HFF-Myc (cell line): Measurements from ENCODE around the gene NUFIP2.

Experiments used
- DNase-seq: peaks from one replicate; pipeline ENCODE4 v3.0.0-alpha.2; 2011; ENCODE audit warnings: low read depth; ENCODE audit errors: extremely low read depth
- H3K4me3 ChIP-seq: replicated peaks from 2 replicates; pipeline ENCODE4 v1.5.1; 2011; ENCODE audit warnings: low read depth, mild to moderate bottlenecking, control low read depth, low read length
- TF ChIP-seq, protein P1 (sequence below): IDR thresholded peaks from 2 replicates; pipeline ENCODE4 v1.5.1; 2012; ENCODE audit warnings: mild to moderate bottlenecking, low read depth, low read length, control low read depth; ENCODE audit errors: missing control alignments

The NUFIP2 gene

DNA sequence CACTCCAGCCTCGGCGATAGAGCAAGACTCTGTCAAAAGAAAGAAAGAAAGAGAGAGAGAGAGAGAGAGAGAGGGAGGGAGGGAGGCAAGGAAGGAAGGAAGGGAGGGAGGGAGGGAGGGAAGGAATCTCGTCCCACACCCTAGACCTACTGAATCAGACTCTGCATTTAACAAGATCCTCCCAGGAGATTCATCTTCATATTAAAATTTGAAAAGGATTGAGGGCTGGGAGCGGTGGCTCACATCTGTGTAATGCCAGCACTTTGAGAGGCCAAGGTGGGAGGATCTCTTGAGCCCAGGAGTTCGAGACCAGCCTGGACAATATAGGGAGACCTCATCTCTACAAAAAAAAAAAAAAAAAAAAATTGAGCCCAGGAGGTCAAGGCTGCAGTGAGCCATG is 33.5 kb upstream of the NUFIP2 start:
- TF ChIP-seq, protein P1, sequence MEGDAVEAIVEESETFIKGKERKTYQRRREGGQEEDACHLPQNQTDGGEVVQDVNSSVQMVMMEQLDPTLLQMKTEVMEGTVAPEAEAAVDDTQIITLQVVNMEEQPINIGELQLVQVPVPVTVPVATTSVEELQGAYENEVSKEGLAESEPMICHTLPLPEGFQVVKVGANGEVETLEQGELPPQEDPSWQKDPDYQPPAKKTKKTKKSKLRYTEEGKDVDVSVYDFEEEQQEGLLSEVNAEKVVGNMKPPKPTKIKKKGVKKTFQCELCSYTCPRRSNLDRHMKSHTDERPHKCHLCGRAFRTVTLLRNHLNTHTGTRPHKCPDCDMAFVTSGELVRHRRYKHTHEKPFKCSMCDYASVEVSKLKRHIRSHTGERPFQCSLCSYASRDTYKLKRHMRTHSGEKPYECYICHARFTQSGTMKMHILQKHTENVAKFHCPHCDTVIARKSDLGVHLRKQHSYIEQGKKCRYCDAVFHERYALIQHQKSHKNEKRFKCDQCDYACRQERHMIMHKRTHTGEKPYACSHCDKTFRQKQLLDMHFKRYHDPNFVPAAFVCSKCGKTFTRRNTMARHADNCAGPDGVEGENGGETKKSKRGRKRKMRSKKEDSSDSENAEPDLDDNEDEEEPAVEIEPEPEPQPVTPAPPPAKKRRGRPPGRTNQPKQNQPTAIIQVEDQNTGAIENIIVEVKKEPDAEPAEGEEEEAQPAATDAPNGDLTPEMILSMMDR, result no peak
- DNase-seq, result no peak
- no peak overlapping the region for H3K4me3 ChIP-seq

DNA sequence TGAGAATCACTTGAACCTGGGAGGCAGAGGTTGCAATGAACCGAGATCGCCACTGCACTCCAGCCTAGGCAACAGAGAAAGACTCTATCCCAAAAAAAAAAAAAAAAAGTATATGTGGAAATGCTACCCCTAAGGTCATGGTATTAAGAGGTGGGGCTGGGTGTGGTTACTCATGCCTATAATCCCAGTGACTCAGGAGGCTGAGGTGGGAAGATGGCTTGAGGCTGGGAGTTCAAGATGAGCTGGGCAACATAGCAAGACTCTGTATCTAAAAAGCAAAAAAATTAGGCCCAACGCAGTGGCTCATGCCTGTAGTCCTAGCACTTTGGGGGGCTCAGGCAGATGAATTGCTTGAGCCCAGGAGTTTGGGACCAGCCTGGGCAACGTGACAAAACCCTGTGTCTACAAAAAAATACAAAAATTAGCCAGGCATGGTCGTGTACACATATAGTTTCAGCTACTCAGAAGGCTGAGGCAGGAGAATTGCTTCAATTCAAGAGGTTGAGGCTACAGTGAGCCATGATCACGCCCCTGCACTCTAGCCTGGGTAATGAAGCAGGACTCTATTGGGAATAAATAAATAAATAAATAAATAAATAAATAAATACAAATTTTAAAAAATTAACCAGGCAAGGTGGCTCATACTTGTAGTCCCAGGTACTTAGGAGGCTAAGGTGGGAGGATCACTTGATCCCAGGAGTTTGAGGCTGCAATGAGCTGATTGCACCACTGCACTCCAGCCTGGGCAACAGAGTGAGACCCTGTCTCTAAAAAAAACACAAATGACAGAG is 32.3 kb upstream of the NUFIP2 start:
- TF ChIP-seq, protein P1, result no peak
- DNase-seq, result no peak
- no peak overlapping the region for H3K4me3 ChIP-seq

DNA sequence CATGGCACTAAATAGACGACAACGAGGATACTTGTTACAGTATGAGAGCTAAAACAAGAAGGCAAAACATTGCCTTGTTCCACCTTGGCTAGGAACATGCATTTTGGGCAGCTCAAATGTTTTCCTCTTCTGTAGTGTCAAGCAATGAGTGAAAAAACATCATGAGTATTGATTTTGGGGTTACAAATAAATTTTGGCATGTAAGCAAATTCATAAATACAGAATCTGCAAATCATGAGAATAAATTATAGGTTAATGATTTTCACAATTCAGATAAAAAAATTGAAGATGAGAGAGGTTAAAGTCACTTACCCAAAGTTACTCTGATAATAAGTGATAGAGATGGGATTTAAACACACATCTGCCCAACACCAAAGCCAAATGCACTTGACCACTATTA is 28.4 kb upstream of the NUFIP2 start:
- TF ChIP-seq, protein P1, result no peak
- DNase-seq, result no peak
- no peak overlapping the region for H3K4me3 ChIP-seq

DNA sequence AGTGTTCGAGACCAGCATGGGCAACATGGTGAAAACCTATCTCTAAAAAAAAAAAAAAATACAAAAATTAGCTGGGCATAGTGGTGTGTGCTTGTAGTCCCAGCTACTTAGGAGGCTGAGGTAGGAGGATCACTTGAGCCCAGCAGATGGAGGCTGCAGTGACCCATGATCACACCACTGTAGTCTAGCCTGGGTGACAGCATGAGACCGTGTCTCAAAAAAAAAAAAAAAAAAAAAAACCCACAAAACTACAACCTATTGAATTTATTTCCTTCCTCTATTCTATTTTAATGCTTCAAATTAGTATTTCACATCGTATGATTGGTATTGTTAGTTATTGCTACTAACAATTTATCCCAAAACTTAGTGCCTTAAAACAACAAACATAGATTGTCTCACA is 9.4 kb upstream of the NUFIP2 start:
- no peak for DNase-seq
- TF ChIP-seq, protein P1, result no peak
- H3K4me3 ChIP-seq, result no peak overlapping the region

DNA sequence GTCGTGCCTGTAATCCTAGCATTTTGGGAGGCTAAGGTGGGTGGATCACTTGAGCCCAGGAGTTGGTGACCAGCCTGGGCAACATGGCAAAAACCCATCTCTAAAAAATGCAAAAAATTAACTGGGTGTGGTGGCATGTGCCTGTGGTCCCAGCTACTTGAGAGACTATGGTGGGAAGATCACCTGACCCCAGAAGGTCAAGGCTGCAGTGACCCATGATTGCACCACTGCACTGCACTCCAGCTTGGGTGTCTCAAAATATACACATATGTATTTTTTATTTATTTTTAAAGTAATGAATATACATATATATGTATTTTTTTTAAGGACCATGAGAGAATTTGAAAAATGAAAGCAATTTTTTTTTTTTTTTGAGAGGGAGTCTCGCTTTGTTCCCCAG is 5.1 kb upstream of the NUFIP2 start:
- no peak overlapping the region for H3K4me3 ChIP-seq
- no peak for DNase-seq
- TF ChIP-seq, protein P1, result no peak

DNA sequence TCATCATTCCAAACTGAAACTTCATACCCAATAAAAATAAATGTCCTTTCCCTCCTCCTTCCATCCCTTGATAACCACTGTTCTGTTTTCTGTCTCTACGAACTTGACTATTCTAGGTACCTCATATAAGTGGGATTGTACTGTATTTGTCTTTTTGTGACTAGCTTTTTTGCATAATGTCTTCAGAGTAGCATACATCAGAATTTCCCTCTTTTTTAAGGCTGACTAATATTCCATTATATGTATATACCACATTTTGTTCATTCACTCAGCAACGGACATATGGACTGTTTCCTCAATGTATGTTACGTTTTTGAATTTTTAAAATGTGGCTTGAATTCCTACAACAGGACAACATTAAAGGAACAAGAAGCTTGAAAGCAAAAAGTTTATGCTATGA is 1.5 kb upstream of the NUFIP2 start:
- DNase-seq, result no peak
- TF ChIP-seq, protein P1, result no peak
- H3K4me3 ChIP-seq, result no peak overlapping the region

DNA sequence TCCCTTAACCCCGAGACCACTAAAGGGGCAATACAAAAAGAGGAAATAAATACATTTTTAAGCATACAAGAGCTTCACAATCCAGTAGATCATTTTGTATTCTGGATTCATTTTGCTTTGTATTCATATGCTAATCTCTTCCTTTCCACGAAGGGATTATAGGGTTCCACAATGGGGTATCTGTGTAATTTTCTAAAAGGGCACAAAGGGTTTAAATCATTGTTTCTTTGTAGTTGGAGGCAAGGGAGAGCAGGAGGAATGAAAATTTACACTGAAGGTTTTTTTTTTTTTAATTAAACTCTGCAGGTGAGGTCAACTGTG is 592 bp upstream of the NUFIP2 start:
- DNase-seq, result no peak
- TF ChIP-seq, protein P1, result no peak

More for the DNA sequence above, 592 bp upstream of the NUFIP2 start:
- H3K4me3 ChIP-seq, result peak overlapping the region; percentile 99
